Measurements from ENCODE around the gene NDUFAF3.

NDUFAF3 gene

GRCh38 chr3:49053543-49053942 lies 31.6 kb downstream of the NDUFAF3 start:
- in situ Hi-C loops (cut with MboI; ENCODE audit: low sequenced_read_pairs) = no loop called here

GRCh38 chr3:49054344-49054862 lies 32.5 kb downstream of the NDUFAF3 start:
- in situ Hi-C loops (cut with MboI; ENCODE audit: low sequenced_read_pairs) = no loop called here

GRCh38 chr3:49057268-49057667 lies 35.3 kb downstream of the NDUFAF3 start:
- in situ Hi-C loops (cut with MboI; ENCODE audit: low sequenced_read_pairs) = no loop called here

GRCh38 chr3:49058011-49058410 lies 36.1 kb downstream of the NDUFAF3 start:
- in situ Hi-C loops (cut with MboI; ENCODE audit: low sequenced_read_pairs) = no loop called here

All from HL-60/S4 treated with phorbol 12-myristate 13-acetate at 8.2 ng/mL for 4 days and 3 days (cell line).